GM03348 (cell line): Measurements from ENCODE around the gene DNAL4.

Source experiments
- DNase-seq: peaks from one replicate; pipeline ENCODE4 v3.0.0; 2012; ENCODE audit warnings: low spot score

DNAL4 gene

DNA sequence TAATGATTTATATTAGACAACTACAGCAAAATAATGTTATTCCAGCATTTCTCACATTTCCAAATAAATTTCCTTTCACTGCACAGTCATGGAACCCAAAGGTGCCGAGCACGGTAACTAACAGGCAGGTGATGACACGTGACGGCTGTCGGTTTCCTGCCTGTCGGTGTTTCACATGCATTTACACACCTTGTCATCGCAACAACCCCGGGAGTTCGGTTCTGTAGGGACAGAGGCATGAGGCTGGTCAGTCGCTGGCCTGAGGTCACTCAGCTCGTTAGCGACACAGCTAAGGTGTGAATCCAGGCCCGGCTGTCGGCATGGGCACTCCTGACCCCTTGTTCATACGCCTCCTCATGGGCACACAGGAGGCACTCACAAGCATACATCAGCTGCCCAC is 9.9 kb downstream of the DNAL4 start:
- DNase-seq, result no peak

DNA sequence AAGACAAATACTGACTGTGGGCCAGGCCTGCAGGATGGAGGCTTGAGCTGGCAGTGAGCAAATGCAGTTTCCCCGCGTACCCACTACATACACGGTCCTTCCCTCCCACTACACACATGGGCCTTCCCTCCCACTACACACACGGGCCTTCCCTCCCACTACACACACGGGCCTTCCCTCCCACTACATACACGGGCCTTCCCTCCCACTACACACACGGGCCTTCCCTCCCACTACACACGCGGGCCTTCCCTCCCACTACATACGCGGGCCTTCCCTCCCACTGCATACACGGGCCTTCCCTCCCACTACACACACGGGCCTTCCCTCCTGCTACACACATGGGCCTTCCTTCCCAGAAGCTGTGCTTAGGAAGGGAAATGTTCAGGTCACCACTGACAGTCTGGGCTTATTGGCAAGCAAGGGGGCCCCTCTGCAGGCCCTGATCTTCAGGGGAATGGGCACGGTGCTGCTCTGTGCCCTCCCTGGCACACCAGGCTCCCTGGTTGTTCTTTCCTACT is 10.8 kb downstream of the DNAL4 start:
- no peak for DNase-seq

DNA sequence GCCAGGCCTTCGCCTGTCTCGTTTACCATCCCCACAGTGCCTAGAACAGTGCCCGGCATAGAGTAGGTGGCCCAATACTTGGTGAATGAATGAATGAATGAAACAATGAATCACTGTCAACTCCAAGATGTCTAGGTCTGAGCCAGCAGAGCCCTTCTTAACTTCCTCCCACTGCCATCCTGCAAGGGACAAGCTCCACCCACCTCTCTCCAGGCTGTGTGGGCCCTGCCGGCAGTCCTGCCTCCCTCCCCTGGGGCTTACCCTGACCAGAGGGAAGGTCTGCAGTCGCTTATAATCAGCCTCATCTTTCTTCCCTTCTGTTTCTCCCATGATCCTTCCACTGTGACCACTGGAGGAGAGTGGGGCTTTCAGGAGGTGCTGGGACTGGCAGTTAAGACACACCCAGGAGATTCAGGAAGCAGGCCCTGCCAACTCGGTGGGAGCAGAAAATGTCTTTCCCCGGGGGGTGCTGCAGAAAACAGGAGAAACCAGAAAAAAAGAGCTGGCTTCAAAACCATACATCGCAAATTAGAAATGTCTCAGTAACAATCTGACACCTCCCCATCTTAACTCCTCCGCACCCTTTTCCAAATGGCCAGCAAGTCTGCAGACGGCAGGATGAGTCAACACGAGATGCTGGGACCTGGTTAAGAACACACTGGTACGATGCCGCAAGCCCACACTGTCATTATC is 11.4 kb downstream of the DNAL4 start:
- peak; percentile 65 for DNase-seq

DNA sequence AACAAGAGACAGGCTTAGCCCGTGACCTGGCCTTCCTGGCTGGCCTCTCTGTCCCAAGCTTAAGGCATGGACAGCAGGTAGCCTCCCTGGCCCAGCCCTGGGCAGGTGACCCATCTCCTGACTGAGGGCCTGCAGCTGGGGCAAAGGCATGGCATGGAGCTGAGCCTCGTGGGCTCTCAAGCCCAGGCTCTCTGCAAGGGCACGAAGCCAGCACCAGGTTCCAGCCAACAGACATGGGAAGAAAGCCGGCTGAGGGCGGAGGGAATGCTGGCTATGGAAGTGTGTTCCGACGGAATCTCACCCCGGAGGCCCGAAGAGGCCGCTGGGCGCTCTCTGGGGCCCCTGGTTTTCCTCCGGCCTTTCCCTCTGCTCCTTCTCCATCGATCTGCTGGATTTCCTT is 12.9 kb downstream of the DNAL4 start:
- DNase-seq, result no peak

DNA sequence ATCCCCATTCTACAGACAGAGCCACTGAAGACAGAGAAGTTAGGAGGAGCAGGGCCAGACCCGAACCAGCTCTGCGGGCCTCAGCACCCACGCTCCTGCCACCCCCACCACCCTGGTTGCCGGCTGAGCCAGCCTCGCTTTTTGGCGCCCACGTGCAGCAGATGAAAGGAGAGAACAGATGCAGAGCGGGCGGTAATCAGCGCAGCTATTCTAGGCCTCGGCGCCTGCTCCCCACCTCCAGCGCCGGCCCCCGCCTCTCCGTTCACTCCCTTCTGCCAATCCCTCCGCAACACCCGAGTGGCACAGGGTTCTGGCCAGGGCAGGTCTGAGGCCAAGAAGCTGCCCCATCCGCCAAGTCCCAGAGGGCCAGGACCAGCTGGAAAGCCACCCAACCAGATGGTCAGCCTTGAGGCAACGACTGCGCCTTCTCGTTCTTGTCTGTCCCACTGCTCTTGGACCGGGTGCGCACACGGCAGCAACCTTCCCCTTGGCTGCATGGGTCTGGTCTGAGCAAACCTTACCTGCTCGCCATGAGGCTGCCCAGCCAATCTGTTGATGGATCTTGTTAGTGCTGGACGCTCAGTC is 16.8 kb downstream of the DNAL4 start:
- DNase-seq, result no peak

GRCh38 chr22:38776086-38776485 is 17.9 kb downstream of the DNAL4 start:
- DNase-seq, result no peak

GRCh38 chr22:38775656-38776055 is 18.3 kb downstream of the DNAL4 start:
- no peak for DNase-seq

- DNase-seq, result no peak
Measured at GRCh38 chr22:38774496-38775166, 19.3 kb downstream of the DNAL4 start.

DNA sequence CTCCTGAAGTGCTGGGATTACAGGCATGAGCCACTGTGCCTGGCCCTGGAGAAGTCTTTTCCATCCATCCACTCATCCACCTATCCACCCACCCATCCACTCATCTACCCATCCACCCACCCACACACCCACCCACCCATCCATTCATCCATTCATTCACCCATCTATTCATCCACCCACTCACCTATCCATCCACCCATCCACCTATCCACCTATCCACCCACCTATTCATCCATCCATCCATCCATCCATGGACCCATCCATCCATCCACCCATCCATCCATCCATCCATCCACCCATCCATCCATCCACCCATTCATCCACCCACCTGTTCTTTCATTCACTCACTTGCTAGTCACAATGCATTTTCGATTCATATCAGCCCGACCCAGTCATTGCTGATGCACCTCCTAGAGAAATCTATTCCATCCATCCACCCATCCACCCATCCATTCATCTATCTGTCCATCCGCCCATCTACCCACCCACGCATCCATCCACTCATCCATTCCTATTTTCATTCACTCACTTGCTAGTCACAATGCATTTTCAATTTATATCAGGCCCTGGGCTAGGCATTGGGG is 20.5 kb downstream of the DNAL4 start:
- DNase-seq, result no peak

GRCh38 chr22:38772623-38772873 is 21.4 kb downstream of the DNAL4 start:
- no peak for DNase-seq

GRCh38 chr22:38770257-38770949 is 23.5 kb downstream of the DNAL4 start:
- no peak for DNase-seq

DNA sequence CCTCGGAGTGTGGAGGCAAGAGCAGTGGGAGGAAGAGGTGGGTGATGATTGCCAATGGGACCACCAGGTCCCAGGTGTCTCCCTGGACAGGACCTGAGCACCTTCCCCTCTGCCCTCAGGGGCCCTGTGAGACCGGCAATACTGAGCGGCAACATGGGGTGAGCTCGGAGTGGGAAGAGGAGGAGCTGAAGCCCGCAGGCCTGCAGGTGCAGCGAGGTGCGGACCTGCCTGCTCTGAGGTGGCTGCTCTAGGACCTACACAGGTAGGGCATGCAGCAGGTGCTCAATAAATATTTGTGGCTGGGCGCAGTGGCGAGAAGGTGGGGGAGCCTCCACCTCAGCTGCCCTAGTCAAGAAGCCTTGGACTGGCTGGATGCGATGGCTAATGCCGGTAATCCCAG is 25.9 kb downstream of the DNAL4 start:
- no peak for DNase-seq

- DNase-seq, result no peak
Measured at GRCh38 chr22:38767313-38767712, 26.6 kb downstream of the DNAL4 start.

DNA sequence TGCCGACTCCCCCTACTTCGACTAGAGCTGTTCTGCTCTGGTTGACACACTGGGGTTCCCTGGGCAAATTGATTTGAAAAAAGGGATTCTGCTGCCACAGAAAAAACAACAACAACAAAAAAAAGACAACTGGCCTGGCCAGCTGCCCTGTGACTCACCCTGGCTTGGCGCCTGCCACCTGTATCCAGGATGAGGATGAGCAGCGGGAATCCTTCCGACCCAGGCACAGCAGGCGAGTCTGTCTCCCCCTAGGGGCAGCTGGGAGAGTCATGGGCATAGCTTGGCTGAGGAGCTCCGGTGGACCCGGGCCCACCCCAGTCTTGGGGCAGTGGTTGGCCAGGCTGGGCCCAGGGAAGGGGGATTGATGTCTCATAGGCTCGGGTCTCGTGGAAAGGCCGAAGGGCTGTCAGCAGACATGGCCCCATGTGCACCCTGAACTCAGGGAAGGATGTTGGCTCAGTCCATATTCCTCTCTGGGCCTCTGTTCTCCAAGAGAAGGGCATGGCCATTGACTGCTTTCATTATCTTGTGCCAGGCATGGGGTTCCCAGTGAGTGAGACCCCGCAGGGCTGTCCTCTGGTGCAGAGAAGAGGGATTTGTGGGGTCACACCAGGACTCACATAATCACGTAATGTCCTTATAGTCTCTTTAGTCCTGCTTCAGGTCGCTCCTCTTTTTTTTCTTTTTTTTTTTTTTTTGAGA is 27.7 kb downstream of the DNAL4 start:
- DNase-seq, result peak; percentile 83

DNA sequence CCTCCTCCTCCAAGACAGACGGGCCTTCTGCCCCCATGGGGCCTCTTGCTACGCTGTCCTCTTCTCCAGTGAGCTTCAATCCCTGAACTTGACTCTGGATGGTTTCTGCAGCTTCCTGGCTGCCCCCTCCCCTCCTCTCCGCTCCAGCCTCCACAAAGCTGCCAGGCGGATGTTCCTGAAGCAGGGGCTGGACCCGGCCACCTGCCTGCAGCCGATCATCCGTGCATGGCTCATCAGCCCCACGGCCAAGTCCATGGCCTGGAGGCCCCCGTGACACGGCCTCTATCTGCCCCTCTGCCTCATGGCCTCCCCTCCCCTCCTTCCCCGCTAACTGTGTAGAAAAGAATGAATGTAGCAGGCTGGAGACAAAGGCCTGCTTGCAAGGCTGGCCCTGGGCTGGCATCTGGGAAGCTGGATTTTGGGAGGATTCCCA is 31.4 kb downstream of the DNAL4 start:
- DNase-seq, result no peak

- no peak for DNase-seq
Measured at GRCh38 chr22:38761202-38762162, 32.5 kb downstream of the DNAL4 start.

DNA sequence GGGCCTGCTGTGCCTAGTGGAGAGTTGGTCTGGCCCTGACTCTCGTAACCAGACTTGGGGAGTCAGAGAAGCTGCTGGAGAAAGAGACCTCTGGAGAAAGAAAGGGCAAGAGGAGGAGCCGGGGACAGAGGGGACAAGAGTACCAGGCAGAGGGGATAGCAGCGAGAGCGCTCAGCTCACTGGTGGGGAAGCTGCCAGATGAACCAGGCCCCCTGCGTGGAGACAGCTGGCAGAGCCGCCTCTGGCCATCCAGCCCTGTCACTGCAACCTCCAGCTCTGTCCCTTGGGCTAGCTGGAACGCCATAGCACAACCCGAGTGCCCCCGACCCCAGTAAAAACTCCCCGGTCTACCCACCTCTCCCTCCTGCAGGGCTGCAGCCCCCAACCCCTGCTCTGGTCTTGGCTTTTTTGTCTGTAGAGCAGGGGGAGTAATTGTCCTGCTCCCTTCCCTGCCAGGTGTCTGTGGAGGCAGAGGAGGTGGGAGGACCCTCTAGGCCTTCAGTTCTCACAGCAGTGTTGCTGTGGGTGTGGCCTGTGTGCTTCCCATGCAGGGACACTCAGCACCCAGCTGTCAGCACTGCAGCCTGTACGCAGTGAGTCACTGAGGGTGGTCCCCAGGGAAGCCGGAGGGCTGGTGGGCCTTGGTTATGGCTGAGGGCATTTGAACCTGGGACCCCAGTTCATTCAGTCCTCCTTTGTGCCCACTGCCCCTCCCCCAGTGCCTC is 33.3 kb downstream of the DNAL4 start:
- DNase-seq, result no peak

DNA sequence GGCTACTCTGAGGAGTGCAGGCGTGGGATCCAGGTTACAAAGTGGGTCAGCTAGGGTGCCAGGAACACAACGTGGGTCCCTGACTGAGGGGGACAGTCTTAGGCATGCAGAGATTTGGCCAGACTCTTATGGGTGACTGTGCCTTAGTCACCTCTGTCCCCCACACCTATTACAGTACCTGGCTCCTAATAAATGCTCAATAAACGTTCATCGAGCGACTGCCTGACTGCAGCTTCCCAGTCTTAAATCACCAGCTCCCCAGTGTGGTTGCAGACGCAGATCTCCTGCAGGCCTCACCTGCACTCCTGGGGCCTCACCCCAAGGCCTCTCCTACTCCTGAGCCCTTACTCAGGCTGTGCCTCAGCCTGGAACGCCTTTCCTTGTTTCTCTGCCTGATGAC is 34.9 kb downstream of the DNAL4 start:
- no peak for DNase-seq

DNA sequence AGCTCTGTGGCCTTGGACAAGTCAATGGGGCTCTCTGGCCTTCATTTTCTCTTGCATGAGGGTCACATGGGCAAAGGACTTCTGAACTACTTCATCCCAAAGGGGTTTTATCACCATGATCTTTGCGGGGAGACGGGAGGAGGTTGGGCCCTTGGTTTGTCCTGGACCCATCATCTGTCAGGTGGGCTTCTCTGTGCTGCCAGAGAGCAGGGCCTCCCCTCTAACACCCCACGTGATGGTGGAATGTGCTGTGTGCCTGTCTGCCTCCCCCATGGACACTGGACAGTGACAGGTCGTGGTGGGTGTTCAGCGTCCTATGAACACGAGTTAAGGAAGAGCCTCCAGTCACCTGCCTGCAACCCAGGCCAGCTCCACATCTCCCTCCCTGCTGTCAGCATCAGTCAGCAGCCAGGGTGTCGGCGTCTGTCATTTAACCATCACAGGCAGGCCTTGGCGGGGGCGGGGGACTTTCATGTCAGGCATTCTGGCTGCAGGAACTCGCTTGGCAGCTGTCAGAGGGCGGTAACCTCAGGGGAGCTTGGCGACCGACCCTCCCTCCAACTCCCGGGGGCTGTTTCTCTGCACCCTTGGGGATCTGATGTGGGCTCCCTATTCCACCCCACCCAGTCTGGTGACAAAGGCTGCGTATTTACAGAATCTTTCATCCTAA is 35.5 kb downstream of the DNAL4 start:
- no peak for DNase-seq

DNA sequence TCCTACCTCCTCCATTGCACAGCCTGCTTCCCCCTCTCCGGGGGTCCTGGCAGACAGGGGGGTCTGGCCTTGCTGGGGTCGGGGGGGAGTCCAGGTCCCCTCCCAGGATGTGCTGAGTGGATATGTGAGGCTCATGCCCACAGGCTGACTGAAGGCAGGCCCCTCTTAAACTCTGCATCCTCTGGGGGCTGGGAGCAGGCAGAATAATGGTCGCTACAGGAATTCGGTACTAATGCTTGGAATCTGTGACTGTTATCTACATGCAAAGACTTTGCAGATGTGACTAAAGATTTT is 36.5 kb downstream of the DNAL4 start:
- DNase-seq, result no peak
